SK-N-SH treated with all-trans-retinoic acid at 6 μM for 48 hours (cell line): ENCODE data around the gene NEK4.

Experiments
- ATAC-seq: fragments of 200-7000 bp; cut with Tn5 transposase; 3 replicates; pipeline ENCODE4 v1.9.1; 2020; ENCODE audit warnings: mild to moderate bottlenecking, moderate library complexity
- BACH2 ChIP-seq: fragments of 250-450 bp; sonication (Bioruptor Pico); IDR thresholded peaks from 2 replicates; pipeline ENCODE4 v1.9.0; 2021; ENCODE audit warnings: mild to moderate bottlenecking, borderline replicate concordance
- CSDC2 ChIP-seq: fragments of 250-450 bp; sonication (Bioruptor Pico); IDR thresholded peaks from 2 replicates; pipeline ENCODE4 v1.5.0; 2020; ENCODE audit warnings: mild to moderate bottlenecking, moderate library complexity
- GLIS3 ChIP-seq: fragments of 250-450 bp; sonication (Bioruptor Pico); IDR thresholded peaks from 2 replicates; pipeline ENCODE4 v1.5.0; 2020; ENCODE audit warnings: mild to moderate bottlenecking, moderate library complexity
- ISL1 ChIP-seq: fragments of 250-450 bp; sonication (Bioruptor Pico); IDR thresholded peaks from 2 replicates; pipeline ENCODE4 v2.1.2; 2022; ENCODE audit warnings: mild to moderate bottlenecking, moderate library complexity
- OSR1 ChIP-seq: fragments of 250-450 bp; sonication (Bioruptor Pico); IDR thresholded peaks from 2 replicates; pipeline ENCODE4 v1.8.0; 2022; ENCODE audit warnings: moderate library complexity, mild to moderate bottlenecking, inconsistent platforms
- PPARA ChIP-seq: fragments of 250-450 bp; sonication (Bioruptor Pico); IDR thresholded peaks from 2 replicates; pipeline ENCODE4 v1.5.0; 2020; ENCODE audit warnings: mild to moderate bottlenecking, borderline replicate concordance
- RARB ChIP-seq: fragments of 250-450 bp; sonication (Bioruptor Pico); IDR thresholded peaks from 2 replicates; pipeline ENCODE4 v1.8.0; 2021; ENCODE audit warnings: mild to moderate bottlenecking, moderate library complexity
- TCF4 ChIP-seq: fragments of 250-450 bp; sonication (Bioruptor Pico); IDR thresholded peaks from 2 replicates; pipeline ENCODE4 v1.8.0; 2021; ENCODE audit warnings: mild to moderate bottlenecking, moderate library complexity, borderline replicate concordance
- TOX ChIP-seq: fragments of 250-450 bp; sonication (Bioruptor Pico); IDR thresholded peaks from 2 replicates; pipeline ENCODE4 v1.8.0; 2021; ENCODE audit warnings: mild to moderate bottlenecking, moderate library complexity, borderline replicate concordance
- ZC3H10 ChIP-seq: fragments of 250-450 bp; sonication (Bioruptor Pico); IDR thresholded peaks from 2 replicates; pipeline ENCODE4 v1.5.1; 2021; ENCODE audit warnings: mild to moderate bottlenecking, moderate library complexity
- ZFP3 ChIP-seq: fragments of 250-450 bp; sonication (Bioruptor Pico); IDR thresholded peaks from 2 replicates; pipeline ENCODE4 v1.5.0; 2020; ENCODE audit warnings: mild to moderate bottlenecking, moderate library complexity
- ZFP30 ChIP-seq: fragments of 450-650 bp; formaldehyde crosslinking; IDR thresholded peaks from 2 replicates; pipeline ENCODE4 v1.5.0; 2022; ENCODE audit warnings: mild to moderate bottlenecking, moderate library complexity
- ZNF565 ChIP-seq: fragments of 450-650 bp; formaldehyde crosslinking; conservative IDR thresholded peaks from 2 replicates; pipeline ENCODE4 v1.5.0; 2020; ENCODE audit warnings: low read depth, mild to moderate bottlenecking, moderate library complexity
- ZNF70 ChIP-seq: fragments of 450-650 bp; formaldehyde crosslinking; IDR thresholded peaks from 2 replicates; pipeline ENCODE4 v1.5.0; 2020; ENCODE audit warnings: mild to moderate bottlenecking, moderate library complexity
- ZNF8 ChIP-seq: fragments of 450-650 bp; formaldehyde crosslinking; IDR thresholded peaks from 2 replicates; pipeline ENCODE4 v1.5.0; 2020; ENCODE audit warnings: mild to moderate bottlenecking, moderate library complexity
- TF ChIP-seq, protein P1 (sequence below): fragments of 250-450 bp; sonication (Bioruptor Pico); IDR thresholded peaks from 2 replicates; pipeline ENCODE4 v1.5.1; 2021; ENCODE audit warnings: mild to moderate bottlenecking, moderate library complexity
- TF ChIP-seq, protein P2 (sequence below): fragments of 250-450 bp; sonication (Bioruptor Pico); IDR thresholded peaks from 2 replicates; pipeline ENCODE4 v1.8.0; 2020; ENCODE audit warnings: mild to moderate bottlenecking, moderate library complexity, borderline replicate concordance
- TF ChIP-seq, protein P3 (sequence below): fragments of 250-450 bp; sonication (Bioruptor Pico); IDR thresholded peaks from 2 replicates; pipeline ENCODE4 v1.8.0; 2021; ENCODE audit warnings: low read depth, mild to moderate bottlenecking, moderate library complexity, borderline replicate concordance
- TF ChIP-seq, protein P4 (sequence below): fragments of 250-450 bp; sonication (Bioruptor Pico); IDR thresholded peaks from 2 replicates; pipeline ENCODE4 v1.5.1; 2020; ENCODE audit warnings: low read depth, mild to moderate bottlenecking, moderate library complexity
- TF ChIP-seq, protein P5 (sequence below): fragments of 250-450 bp; sonication (Bioruptor Pico); IDR thresholded peaks from 2 replicates; pipeline ENCODE4 v1.5.0; 2020; ENCODE audit warnings: mild to moderate bottlenecking, moderate library complexity

Gene NEK4

DNA sequence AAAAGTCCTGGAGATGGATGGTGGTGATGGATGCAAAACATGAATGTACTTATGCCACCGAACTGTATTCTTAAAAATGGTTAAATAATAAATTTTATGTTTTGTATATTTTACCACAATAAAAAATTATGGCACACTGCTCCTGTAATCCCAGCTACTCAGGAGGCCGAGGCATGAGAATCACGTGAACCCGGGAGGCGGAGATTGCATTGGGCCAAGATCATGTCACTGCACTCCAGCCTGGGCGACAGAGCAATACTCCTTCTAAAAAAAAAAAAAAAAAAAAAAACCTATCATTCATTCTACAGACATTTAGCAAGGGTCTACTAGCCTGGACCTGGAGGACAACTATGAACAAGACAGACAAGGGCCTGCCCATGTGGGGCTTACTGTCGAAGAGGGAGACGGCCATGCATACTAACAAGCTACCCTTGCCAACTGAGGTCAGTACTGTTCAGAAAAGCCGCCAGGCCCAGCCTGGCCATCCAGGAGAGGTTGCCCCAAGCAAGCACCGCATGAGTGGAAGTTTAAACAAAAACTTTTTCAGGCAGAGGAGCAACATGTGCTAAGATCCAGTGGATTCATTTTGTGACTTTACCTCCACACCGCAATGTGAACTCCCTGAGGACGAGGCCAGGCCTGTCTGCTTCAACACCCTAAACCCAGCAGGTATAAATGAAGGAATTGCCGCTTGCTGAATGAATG is 2.8 kb upstream of the NEK4 start:
- ATAC-seq = no peak
- no peak for TF ChIP-seq ZNF8 (CRISPR knock-in tag)
- no peak for TF ChIP-seq ZFP3 (CRISPR knock-in tag)

DNA sequence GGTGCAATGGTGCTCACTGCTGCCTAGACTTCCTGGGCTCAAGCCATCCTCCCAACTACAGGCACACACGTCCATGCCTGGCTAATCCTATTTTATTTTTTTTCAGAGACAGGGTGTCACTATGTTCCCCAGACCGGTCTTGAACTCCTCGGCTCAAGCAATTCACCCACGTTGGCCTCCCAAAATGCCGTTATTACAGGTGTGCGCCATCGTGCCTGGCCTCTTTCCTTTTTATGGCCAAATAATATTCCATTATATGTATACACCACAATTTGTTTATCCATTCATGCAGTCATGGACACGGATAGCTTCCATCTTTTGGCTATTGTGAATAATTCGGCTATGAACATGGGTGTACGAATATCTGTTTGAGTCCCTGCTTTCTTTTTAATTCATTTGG is 962 bp upstream of the NEK4 start:
- no peak for ATAC-seq
- TF ChIP-seq BACH2 (no peak), ZNF8 (CRISPR knock-in tag) (no peak), GLIS3 (CRISPR knock-in tag) (no peak), RARB (CRISPR knock-in tag) (no peak), ZNF70 (CRISPR knock-in tag) (no peak), ISL1 (no peak), PPARA (CRISPR knock-in tag) (no peak), TCF4 (CRISPR knock-in tag) (no peak), CSDC2 (CRISPR knock-in tag) (no peak), ZFP3 (CRISPR knock-in tag) (no peak), ZC3H10 (CRISPR knock-in tag) (no peak), OSR1 (CRISPR knock-in tag) (no peak), ZFP30 (no peak)
- TF ChIP-seq, protein P1, sequence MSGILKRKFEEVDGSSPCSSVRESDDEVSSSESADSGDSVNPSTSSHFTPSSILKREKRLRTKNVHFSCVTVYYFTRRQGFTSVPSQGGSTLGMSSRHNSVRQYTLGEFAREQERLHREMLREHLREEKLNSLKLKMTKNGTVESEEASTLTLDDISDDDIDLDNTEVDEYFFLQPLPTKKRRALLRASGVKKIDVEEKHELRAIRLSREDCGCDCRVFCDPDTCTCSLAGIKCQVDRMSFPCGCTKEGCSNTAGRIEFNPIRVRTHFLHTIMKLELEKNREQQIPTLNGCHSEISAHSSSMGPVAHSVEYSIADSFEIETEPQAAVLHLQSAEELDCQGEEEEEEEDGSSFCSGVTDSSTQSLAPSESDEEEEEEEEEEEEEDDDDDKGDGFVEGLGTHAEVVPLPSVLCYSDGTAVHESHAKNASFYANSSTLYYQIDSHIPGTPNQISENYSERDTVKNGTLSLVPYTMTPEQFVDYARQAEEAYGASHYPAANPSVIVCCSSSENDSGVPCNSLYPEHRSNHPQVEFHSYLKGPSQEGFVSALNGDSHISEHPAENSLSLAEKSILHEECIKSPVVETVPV (CRISPR knock-in tag) = no peak
- TF ChIP-seq, protein P2, sequence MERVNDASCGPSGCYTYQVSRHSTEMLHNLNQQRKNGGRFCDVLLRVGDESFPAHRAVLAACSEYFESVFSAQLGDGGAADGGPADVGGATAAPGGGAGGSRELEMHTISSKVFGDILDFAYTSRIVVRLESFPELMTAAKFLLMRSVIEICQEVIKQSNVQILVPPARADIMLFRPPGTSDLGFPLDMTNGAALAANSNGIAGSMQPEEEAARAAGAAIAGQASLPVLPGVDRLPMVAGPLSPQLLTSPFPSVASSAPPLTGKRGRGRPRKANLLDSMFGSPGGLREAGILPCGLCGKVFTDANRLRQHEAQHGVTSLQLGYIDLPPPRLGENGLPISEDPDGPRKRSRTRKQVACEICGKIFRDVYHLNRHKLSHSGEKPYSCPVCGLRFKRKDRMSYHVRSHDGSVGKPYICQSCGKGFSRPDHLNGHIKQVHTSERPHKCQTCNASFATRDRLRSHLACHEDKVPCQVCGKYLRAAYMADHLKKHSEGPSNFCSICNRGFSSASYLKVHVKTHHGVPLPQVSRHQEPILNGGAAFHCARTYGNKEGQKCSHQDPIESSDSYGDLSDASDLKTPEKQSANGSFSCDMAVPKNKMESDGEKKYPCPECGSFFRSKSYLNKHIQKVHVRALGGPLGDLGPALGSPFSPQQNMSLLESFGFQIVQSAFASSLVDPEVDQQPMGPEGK (CRISPR knock-in tag) = no peak

DNA sequence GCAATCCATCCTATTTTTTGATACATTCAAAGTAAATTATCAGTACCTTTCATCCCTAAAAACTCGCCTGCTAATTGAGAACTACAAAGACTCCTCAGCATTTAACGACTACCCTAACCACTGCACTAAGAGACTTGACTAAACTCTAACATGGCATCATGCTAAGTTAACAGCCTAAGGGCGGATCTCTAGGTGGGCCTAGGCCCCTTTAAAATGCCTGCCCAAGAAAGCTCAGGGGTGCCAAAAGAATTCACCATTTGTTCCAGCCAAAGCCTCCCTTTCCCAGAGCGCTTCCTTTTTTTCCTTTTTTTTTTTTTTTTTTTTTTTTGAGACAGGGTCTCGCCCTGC is 568 bp upstream of the NEK4 start:
- peak; percentile 10 for ATAC-seq
- TF ChIP-seq ZC3H10 (CRISPR knock-in tag) (no peak), ZFP30 (no peak), TCF4 (CRISPR knock-in tag) (no peak), ZNF565 (CRISPR knock-in tag) (no peak), CSDC2 (CRISPR knock-in tag) (no peak), ZFP3 (CRISPR knock-in tag) (no peak), PPARA (CRISPR knock-in tag) (no peak), ZNF70 (CRISPR knock-in tag) (no peak), RARB (CRISPR knock-in tag) (no peak), TOX (no peak), ISL1 (no peak)
- TF ChIP-seq, protein P3, sequence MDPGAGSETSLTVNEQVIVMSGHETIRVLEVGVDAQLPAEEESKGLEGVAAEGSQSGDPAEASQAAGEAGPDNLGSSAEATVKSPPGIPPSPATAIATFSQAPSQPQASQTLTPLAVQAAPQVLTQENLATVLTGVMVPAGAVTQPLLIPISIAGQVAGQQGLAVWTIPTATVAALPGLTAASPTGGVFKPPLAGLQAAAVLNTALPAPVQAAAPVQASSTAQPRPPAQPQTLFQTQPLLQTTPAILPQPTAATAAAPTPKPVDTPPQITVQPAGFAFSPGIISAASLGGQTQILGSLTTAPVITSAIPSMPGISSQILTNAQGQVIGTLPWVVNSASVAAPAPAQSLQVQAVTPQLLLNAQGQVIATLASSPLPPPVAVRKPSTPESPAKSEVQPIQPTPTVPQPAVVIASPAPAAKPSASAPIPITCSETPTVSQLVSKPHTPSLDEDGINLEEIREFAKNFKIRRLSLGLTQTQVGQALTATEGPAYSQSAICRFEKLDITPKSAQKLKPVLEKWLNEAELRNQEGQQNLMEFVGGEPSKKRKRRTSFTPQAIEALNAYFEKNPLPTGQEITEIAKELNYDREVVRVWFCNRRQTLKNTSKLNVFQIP (CRISPR knock-in tag) = no peak
- TF ChIP-seq, protein P4, sequence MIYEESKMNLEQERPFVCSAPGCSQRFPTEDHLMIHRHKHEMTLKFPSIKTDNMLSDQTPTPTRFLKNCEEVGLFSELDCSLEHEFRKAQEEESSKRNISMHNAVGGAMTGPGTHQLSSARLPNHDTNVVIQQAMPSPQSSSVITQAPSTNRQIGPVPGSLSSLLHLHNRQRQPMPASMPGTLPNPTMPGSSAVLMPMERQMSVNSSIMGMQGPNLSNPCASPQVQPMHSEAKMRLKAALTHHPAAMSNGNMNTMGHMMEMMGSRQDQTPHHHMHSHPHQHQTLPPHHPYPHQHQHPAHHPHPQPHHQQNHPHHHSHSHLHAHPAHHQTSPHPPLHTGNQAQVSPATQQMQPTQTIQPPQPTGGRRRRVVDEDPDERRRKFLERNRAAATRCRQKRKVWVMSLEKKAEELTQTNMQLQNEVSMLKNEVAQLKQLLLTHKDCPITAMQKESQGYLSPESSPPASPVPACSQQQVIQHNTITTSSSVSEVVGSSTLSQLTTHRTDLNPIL = no peak
- TF ChIP-seq, protein P5, sequence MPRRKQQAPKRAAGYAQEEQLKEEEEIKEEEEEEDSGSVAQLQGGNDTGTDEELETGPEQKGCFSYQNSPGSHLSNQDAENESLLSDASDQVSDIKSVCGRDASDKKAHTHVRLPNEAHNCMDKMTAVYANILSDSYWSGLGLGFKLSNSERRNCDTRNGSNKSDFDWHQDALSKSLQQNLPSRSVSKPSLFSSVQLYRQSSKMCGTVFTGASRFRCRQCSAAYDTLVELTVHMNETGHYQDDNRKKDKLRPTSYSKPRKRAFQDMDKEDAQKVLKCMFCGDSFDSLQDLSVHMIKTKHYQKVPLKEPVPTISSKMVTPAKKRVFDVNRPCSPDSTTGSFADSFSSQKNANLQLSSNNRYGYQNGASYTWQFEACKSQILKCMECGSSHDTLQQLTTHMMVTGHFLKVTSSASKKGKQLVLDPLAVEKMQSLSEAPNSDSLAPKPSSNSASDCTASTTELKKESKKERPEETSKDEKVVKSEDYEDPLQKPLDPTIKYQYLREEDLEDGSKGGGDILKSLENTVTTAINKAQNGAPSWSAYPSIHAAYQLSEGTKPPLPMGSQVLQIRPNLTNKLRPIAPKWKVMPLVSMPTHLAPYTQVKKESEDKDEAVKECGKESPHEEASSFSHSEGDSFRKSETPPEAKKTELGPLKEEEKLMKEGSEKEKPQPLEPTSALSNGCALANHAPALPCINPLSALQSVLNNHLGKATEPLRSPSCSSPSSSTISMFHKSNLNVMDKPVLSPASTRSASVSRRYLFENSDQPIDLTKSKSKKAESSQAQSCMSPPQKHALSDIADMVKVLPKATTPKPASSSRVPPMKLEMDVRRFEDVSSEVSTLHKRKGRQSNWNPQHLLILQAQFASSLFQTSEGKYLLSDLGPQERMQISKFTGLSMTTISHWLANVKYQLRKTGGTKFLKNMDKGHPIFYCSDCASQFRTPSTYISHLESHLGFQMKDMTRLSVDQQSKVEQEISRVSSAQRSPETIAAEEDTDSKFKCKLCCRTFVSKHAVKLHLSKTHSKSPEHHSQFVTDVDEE (CRISPR knock-in tag) = no peak
- TF ChIP-seq, protein P1 (CRISPR knock-in tag) = no peak
